Measurements from ENCODE around the gene OR1J2. TPM values are rescaled to one million over a fixed set of nuclear protein-coding genes. Genes with fewer than 3 reads are reported as not detected.

The OR1J2 gene
- total and polyA plus RNA-seq, 9 of the 15 experiments (the other 6 are each of a cell fraction or from before 2014, with no cell fraction given): not detected

- WGBS (ENCODE audit: insufficient coverage, low coverage, missing lambda C conversion rate): 3% methylated on average over 3 of the region's 3 CpGs
- ChIA-PET CTCF (ENCODE audit: low intra/inter-chr PET ratio) (no interaction called here), POLR2A (interaction anchor here (0.7 to 1.7 kb wide), 3 partner anchors 9 to 11 kb away, joined by 3 to 7 read pairs (median 6); no protein-coding TSS in a partner anchor)
- Histone ChIP-seq H3K4me1 (replicated peaks in 1 of 2; ENCODE audit: control insufficient read depth in 2 of 2, insufficient read depth in 2 of 2, low read length in 2 of 2) (peaks cover 0 to 4% of the 10 kb centered on the region in 2 experiments; a peak in 2 of 5 replicates), H3K9me1 (ENCODE audit: control insufficient read depth, insufficient read depth, low read length) (no peaks in the 10 kb centered on the region), H3K9me3 (replicated peaks; ENCODE audit: control insufficient read depth, insufficient read depth, low read depth, low read length) (no peaks in the 10 kb centered on the region), H2AFZ (ENCODE audit: low read depth, low read length) (no peak overlapping the region), H3K4me2 (ENCODE audit: insufficient read depth, low read length) (peak overlapping the region; percentile 28; the same call in 1 of the 2 replicates), H3K79me2 (ENCODE audit: control insufficient read depth, insufficient read depth, low read length) (no peaks in the 10 kb centered on the region), H4K20me1 (replicated peaks; ENCODE audit: control insufficient read depth, insufficient read depth, low read length) (no peaks in the 10 kb centered on the region), H3K4me3 (no peak overlapping the region), H3K36me3 (ENCODE audit: control insufficient read depth, insufficient read depth, low read length) (no peaks in the 10 kb centered on the region), H3K27ac (ENCODE audit: extremely low read depth, low read depth, low read length) (no peak overlapping the region), H3K27me3 (ENCODE audit: control insufficient read depth in 2 of 2, insufficient read depth in 2 of 2, low read length in 2 of 2) (peaks cover 3 to 16% of the 10 kb centered on the region in 2 experiments; a peak in 3 of 5 replicates), H3K9ac (ENCODE audit: insufficient read depth in 1 of 2, low read depth in 2 of 2, low read length in 2 of 2) (no peak overlapping the region)
- in situ Hi-C loops (cut with MboI): no loop called here
- DNase-seq (ENCODE audit: extremely low read depth in 1 of 4, low spot score in 3 of 4): peak in 1 of 4 experiments; percentile 52
- no TSS peak for BruUV-seq (replicated peaks)
- intact Hi-C loops (cut with micrococcal nuclease): no loop called here
- peak; percentile 61 for ATAC-seq
- FAIRE-seq: peak; percentile 58
- no peak for TF ChIP-seq HDAC2 (IDR thresholded peaks at IDR 0.05)
- no peak for TF ChIP-seq LARP7 (IDR thresholded peaks at IDR 0.05)
- peak; percentile 42; the same call in 1 of the 2 replicates for TF ChIP-seq FOSL1 (tag; conservative IDR thresholded peaks at IDR 0.05)
- TF ChIP-seq SUPT5H (IDR thresholded peaks at IDR 0.05): no peak
- TF ChIP-seq CXXC5 (CRISPR knock-in tag; IDR thresholded peaks at IDR 0.05): peak; percentile 38
- peak; percentile 61; the same call in 1 of the 2 replicates for TF ChIP-seq TEAD4 (IDR thresholded peaks at IDR 0.05; ENCODE audit: low read length)
- no peak for TF ChIP-seq TEAD4 (CRISPR knock-in tag; IDR thresholded peaks at IDR 0.05; ENCODE audit: borderline replicate concordance)
- peak; percentile 64; the same call in 1 of the 2 replicates for TF ChIP-seq SMAD4 (CRISPR knock-in tag; conservative IDR thresholded peaks at IDR 0.05)
- no peak for TF ChIP-seq ILF3 (IDR thresholded peaks at IDR 0.05; ENCODE audit: borderline replicate concordance)
- TF ChIP-seq MECOM (CRISPR knock-in tag; IDR thresholded peaks at IDR 0.05): peak; percentile 46; the same call in 1 of the 2 replicates
- 0 out of 2 replicates have a peak, but pooled peaks have one; percentile 9 for TF ChIP-seq JUND (IDR thresholded peaks at IDR 0.05; ENCODE audit: borderline replicate concordance, low read depth, low read length)
- TF ChIP-seq JUND (tag; IDR thresholded peaks at IDR 0.05; ENCODE audit: borderline replicate concordance, low read depth, low read length): no peak; the same call in 2 of the 3 replicates
- TF ChIP-seq CBFA2T2 (conservative IDR thresholded peaks at IDR 0.05): peak; percentile 55
- TF ChIP-seq, protein P1, sequence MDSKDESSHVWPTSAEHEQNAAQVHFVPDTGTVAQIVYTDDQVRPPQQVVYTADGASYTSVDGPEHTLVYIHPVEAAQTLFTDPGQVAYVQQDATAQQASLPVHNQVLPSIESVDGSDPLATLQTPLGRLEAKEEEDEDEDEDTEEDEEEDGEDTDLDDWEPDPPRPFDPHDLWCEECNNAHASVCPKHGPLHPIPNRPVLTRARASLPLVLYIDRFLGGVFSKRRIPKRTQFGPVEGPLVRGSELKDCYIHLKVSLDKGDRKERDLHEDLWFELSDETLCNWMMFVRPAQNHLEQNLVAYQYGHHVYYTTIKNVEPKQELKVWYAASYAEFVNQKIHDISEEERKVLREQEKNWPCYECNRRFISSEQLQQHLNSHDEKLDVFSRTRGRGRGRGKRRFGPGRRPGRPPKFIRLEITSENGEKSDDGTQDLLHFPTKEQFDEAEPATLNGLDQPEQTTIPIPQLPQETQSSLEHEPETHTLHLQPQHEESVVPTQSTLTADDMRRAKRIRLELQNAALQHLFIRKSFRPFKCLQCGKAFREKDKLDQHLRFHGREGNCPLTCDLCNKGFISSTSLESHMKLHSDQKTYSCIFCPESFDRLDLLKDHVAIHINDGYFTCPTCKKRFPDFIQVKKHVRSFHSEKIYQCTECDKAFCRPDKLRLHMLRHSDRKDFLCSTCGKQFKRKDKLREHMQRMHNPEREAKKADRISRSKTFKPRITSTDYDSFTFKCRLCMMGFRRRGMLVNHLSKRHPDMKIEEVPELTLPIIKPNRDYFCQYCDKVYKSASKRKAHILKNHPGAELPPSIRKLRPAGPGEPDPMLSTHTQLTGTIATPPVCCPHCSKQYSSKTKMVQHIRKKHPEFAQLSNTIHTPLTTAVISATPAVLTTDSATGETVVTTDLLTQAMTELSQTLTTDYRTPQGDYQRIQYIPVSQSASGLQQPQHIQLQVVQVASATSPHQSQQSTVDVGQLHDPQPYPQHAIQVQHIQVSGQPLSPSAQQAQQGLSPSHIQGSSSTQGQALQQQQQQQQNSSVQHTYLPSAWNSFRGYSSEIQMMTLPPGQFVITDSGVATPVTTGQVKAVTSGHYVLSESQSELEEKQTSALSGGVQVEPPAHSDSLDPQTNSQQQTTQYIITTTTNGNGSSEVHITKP (IDR thresholded peaks at IDR 0.05; ENCODE audit: partially characterized antibody): no peak
- TF ChIP-seq KDM5B (IDR thresholded peaks at IDR 0.05; ENCODE audit: insufficient replicate concordance, low read depth, low read length): no peak
- peak; percentile 39; the same call in 1 of the 2 replicates for TF ChIP-seq TCF3 (CRISPR knock-in tag; IDR thresholded peaks at IDR 0.05)
- TF ChIP-seq SRF (CRISPR knock-in tag; IDR thresholded peaks at IDR 0.05): peak in 1 of 2 experiments; percentile 13; a peak in 1 of 4 replicates
- TF ChIP-seq EP300 (IDR thresholded peaks at IDR 0.05; ENCODE audit: low read length): peak; percentile 49; the same call in 1 of the 2 replicates
- TF ChIP-seq TSC22D4 (tag; IDR thresholded peaks at IDR 0.05): no peak
- TF ChIP-seq MEIS2 (IDR thresholded peaks at IDR 0.05; ENCODE audit: partially characterized antibody): peak; percentile 6
- peak; percentile 74 for TF ChIP-seq CBFA2T3 (IDR thresholded peaks at IDR 0.05)
- peak in 1 of 2 experiments; percentile 21; a peak in 1 of 4 replicates for TF ChIP-seq TBL1XR1 (IDR thresholded peaks at IDR 0.05; ENCODE audit: low read length in 2 of 2)
- peak; percentile 37; the same call in 1 of the 2 replicates for TF ChIP-seq NCOR1 (IDR thresholded peaks at IDR 0.05)
Observed at GRCh38 chr9:122474561-122474960, 36.0 kb upstream of the OR1J2 start.

Data from K562 (cell line).